Hematopoietic multipotent progenitor cell (in vitro differentiated cells): ENCODE measurements around the gene RNLS. TPM values are rescaled to one million over a fixed set of nuclear protein-coding genes. Genes with fewer than 3 reads are reported as not detected.
A peak's percentile ranks its signal among the peaks of the same experiment; 100 is the strongest.

Source experiments
- DNase-seq, 3 donors: peaks; one replicate each; pipeline ENCODE4 v3.0.0-alpha.2; 2011 to 2015; ENCODE audit warnings: low read depth in 2 of 3, low spot score in 2 of 3
- total RNA-seq: library from RNA; depleted of rRNA; stranded (reverse); fragments of >200 nt; gene quantifications from one replicate; pipeline ENCODE4 v1.2.3, GENCODE V29; 2012

The RNLS gene
- total RNA-seq, 1 donor: 8.6 TPM

DNA sequence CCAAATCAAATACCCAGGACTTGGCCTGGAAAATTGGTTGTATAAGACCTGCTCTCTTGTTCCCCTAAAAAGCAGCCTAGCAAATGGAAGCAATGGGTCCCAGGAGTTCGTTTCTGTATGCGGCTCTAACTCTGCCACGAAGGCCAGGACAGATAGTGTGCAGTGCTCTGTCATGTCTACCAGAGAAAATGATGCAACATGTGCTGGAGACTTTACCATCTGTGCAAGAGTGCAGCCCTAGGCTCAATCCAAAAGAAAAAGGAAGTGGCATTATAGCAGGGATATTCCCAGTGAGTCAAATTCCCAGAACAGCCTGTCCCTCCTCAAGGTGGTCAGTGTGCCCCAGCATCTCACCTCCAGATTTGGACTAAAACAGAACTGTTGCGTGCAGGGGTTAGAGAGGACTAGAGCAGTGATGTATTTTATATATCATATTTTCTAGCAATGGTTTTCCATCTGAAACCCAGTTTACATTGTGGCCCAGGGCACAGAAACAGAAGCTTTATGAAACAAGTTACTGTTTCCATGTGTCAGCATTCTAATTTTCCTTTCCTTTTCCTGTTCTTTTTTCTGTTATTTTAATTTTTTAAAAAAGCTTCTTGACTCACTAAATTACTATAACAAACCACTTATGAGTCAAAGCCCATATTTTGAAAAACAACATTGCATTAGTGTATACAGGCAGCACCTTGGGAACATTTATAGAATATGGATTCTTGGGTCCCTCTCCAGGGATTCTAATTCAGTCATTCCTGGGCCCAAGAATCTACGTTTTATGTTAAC lies 311.2 kb downstream of the RNLS start:
- DNase-seq: no peak

DNA sequence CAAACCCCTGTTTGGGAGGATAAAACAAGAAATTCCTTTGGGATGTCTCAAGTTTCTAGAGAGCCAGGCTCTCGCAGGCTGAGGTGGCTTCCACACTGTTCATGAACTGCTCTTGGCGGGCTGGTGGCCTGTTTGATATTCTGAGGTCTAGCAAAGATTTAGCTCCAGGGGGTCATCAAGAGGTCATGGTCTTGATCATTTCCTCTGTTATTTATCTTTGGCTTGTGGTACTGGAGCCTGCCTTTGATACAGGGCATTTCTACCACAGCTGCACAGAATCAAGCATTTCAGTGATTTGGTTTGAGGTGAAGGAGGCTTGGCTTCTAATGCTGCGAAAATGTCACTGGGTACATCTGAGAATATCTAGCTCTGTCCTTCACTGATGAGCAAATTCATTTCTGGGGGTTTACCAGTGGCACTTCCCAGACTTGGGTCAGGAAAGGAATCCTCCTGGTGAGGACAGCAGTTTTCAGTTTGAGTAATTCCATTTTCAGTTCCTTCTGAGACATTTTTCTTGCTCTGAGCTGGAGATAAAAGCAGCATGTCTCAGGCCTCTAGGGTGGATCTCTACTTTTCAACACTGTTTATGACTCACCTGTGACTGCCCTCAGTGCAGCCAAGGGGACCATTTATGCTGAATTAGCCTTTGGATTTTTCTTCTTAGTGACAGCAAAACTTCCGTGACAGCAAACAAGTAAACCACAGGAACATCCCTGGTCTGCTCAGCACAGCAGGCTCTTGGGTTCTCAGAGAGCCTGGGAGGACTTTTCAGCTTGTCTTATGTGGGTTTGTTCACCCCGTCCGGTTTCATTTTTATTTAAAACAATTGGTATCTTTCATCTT lies 312.0 kb downstream of the RNLS start:
- peak in 1 of 3 donors; percentile 44 for DNase-seq

DNA sequence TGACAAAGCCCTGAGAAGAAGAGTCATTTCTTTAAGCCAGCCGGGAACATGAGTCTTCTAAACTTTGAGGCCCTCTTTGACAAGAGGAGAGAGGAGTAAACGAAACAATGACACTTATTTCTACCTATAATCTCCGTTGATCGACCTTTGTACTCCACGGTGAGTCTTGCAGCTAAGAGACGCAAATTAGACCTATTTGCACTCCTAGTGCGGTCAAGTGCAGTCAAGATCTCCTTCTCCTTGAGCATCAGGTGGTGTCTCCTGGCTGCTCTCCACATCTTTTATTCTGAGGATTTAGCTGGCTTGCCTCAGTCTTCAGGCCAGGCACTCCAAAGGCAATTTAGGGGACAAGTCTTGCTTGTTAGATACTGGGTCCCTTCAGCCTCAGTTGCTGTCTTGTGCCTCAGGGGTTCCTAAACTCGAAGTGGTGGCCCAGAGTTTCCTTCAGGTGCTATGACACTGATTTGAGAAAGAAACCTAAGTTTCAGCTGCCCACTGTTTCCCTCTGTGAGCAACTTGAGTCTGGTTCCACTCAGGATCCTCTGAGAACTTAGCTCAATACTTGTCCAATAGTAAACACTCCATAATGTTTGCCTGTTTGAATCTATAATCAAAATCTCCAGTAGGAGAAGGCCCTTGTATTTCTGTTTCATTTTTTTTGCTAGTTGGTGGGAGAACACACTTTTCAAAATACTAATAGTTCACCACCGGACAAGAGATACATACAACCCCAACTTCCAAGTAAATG lies 312.9 kb downstream of the RNLS start:
- no peak for DNase-seq

DNA sequence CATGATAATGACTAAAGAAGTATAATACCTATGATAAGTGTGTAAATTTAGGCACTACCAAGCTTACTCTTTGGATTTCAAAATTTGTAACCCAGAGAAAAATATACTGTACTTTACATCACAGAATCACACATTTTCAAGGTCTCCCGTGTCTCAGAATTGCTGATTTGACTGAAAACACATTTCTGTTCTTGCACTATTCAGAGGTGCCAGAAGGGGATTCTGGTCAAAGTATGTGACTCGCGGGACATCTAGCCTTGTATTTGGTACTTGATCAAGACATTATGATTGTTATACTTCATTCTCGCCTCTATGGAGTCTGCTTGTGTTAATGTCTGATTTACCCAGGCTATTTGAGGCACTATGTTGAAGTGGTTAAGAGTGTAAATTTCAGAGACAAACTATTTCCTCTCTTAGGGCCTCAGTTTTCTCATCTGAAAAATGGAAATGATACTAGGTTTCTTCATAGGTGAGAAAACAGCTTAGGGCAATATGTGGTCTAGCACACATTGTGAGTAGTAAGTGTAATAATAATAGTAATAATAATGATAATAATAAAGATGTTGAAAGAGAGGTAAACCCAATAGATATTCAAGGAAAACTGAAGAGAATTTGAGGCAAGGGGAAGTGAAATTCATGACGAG lies 320.4 kb downstream of the RNLS start:
- DNase-seq: no peak

DNA sequence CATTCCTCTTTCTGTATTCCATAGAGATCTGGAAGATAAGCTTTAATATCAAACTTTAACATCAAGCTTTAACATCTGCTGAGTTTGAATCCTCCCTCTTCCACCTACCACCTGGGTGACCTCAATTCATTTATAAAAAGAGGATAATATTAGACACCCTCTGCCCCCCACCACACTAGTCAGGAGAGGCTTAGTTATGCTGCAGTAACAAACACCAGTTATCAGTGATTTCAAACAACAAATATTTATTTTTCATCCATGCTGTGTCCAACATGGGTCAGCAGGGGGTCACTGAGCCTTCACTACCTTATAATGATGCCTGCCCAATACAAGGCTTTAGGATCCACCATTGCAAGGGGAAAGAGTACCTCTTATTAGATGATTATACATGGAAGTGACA lies 322.0 kb downstream of the RNLS start:
- no peak for DNase-seq

DNA sequence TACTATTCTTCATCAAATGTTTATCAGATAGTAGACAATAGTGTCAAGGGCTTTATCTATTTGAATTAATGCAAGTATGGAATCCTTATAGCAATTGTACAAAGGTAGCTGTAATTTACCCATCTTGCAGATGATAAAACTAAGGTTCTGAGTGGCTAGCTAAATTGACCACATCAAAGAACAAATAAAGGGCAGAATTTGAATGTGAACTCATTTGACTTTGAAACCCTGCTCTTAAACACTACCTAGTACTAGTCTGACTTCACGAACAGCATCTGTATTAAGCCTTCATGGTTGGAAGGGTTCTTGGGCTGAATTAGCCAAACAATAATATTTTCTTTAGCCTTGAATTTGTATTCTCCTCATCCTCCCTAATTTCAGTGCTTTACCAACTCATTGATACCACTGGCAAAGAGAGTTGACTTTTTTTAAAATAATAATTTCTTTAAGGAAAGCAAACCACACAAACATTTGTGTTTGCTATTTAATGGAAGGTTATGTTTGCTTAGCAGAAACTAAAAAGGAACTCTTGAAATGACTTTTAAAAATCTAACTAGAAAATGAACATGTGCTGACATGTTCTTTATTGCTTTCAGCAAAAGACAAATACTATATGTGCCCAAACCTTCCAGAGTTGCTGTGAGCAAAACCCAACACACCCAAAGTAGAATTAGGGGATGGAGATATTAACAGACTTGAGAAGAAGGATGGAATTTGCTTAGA lies 322.6 kb downstream of the RNLS start:
- no peak for DNase-seq

DNA sequence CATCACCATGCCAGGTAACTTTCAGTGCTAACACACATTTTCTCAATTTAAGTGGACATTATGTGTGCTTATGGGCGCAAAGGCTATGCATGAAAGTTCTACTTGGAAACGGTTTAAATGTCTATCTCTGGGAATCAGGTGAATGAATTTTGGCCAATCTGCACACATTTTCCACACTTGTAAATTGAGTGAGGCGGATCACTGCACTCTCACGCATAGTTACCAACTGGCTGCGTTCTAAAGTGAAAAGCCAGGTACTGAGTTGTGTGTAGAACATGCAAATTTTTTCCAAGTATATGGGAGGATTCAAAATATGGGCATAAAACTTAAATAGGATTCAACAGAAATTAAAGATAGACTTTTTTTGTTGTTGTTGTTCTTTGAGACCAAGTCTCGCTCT lies 323.7 kb downstream of the RNLS start:
- no peak for DNase-seq

DNA sequence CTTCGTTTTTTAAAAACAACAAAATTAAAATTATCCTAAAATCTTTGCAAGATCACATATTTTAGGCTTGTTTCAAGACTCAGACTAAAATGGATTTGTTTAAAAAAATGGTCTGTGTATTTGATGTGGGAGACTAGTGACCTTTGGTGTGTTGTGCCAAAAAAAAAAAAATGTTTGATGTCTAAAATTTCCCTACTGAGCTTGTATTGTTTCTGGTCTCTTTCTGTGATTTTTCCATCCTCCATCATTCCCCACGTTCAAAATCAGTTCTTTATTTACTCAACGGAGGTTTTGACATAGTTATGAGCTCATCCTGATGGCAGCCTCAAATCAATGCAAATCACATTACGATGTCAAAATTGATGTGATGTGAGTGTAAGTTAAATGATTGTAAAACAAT lies 326.2 kb downstream of the RNLS start:
- DNase-seq: no peak

DNA sequence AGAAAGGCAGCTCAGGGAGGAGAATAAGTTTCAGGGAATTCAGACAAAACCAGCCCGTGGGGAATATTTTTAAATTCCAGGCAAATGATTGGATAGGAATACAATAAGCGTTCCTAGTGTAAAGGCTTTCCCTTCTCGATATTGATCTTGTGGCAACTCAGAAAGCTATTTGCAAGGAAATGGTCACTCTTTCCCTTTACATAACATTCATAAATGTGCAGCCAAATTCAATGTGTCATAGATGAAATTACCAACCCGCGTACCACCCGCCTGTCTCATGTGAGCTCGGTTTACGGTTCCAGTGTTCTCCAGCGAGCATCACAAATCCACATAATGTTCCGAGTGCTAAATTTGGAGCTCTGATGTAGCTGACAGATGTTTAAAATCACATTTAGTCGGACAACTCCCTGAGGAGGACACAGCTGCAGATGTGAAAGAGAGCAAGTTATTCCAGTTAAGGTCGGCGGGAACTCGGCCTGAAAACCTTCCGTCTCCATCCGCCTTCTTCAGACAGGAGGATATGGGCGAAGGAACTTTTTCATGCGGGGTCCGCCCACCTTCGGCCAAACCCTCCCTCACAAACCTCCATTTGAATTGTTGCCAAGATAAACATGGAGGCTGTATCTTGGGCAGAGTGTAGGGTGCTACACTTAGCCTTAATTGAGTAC lies 327.0 kb downstream of the RNLS start:
- no peak for DNase-seq

DNA sequence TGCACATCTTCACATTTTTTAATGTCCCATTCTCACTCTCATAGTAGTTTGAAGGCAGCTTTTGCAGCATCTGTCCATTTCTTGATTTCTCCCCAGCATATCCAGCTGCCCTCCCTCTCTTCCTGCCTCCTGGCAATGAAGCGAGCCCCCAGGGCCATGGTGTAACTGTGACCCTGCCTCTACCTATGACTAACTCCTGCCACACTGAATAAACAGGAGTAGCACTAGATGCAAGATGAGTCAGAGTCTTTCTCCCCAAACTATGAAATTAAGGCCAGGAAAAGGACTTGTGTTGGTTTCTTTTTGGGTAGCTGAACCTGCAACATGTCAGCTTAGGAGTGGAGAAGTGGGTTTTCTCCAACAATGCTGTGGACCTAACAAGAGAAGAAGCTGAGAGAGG lies 329.0 kb downstream of the RNLS start:
- no peak for DNase-seq

DNA sequence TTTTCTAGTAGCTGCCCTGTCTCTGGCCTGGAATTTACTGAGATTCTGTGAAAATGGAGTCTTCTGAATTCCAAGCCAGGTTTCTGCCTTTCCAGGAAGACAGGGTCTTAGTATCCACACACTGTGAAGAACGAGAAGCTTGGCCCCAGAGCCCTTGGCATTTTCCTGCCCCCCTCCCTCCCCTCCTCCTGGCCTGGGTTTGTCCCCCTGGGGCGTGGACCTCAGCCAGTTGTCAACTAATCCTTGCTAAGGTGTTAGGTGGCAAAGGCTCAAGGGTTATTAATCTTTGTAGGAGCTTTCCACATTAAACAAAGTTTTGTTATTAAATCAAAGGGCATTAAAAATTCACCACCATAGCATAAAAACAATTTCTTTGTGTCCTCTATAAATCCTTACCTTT lies 329.5 kb downstream of the RNLS start:
- no peak for DNase-seq

DNA sequence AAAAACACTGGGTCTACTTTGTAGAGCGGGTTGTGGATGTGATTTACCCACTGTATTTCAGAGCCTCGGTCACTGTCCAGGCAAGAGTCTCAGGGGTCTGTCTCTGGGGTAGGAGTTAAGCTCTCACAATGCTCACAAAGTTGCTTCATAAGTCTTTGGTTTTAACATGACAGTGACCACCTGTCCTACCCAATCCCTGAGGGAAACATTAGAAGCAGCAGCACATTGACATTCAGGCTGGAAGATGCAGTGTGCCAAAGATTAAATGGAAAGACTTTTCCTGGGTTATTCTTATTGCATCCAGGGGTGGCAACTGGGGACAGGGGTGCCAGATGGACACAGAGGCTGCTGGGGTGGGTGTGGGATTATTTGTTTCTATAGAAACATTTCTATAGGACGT lies 330.0 kb downstream of the RNLS start:
- no peak for DNase-seq

DNA sequence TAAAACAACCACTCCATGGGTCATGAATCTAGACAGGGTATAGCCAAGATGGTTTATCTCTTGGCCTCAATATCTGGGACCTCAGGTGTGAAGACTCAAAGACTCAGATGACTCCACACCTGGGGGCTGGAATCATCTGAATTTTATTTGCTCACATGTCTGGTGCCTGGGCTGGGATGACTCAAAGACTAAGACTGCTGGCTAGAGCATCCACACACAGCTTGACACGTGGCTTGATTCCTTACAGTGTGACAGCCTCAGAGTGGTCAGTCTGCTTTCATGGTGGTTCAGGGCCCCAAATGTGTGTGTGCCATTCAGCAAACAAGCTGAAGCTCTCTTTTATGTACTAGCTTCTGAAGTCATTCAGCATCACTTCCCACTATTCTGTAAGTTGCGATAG lies 333.7 kb downstream of the RNLS start:
- no peak for DNase-seq

DNA sequence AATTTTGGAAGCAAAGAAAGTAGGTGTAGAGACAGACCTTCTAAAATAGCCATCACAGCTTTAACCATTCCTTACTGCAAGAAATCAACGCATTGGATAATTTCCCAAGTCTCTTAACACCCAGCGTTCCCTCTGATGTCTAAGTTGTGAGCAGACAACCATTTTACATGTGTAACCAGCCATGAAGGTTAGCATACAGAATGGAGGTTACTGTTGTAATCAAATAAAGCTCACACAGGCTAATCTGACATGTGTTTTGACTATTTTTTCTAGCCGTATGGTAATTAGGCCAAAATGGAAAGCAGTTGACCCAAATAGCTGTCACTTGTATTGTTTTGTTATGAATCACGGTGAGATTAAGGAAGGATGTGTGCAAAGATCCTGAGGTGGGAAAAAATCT lies 336.4 kb downstream of the RNLS start:
- DNase-seq: no peak

DNA sequence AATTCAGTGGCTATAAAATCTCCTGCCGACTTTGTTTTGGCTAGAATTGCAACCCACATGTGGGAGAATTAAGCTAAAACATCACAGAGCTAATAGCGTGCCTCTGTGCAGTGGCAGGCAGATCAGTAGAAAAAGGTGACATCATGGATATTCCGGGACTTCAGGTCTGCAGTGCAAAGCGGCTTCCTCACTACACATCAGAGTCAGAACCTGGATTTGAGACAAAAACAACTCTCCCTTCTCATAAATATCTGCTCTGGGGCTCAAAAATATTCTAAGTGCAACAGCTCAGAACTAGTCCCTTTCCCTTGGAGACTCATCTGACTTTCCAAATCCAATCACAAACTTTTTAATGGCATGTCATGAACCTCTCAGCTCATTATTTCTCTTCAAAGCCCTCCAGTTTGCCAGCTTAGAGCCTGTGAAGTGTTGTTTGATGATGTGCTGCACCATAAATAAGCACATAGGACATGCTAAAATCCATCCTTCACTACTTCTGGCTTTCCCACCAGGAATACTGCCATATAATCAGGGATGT lies 337.1 kb downstream of the RNLS start:
- DNase-seq: no peak

DNA sequence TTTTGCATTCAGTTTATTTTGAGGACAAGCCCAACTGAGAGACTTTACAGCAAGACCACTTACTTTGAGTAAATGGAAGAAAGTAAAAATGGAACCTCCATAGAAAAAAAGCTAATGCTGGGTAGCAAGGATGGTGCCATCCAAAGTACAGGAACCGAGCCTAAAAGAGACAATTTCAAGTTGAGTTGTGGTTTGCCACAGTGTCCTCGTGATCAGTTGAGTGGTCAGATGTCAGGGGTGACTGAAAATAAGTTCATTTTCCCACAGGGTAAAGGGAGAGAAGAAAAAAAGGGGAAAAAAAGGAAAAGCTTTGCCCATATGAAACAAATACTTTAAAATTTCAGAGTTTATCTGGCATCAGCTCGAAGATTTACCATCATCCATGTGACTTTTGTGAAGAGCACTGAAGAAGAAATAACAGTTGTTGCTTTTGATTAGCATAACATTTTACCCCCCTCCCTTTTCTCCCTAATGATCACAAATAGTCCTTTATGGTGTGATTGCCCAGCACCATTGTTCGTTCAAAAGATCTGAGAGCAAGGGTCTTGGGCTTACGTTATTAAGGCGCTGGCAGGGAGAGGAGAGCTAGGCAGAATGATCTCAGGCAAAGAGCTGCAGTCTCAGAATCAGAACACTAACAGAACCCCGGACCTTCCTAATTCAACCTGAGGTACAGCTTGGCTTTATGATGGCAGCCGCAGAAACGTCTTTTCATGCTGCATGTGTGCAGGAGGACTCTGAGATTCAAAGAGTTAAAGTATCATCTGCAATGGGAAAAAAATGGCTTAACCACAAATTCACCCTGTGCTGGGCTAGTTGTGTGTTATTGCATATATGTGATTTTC lies 338.1 kb downstream of the RNLS start:
- no peak for DNase-seq

DNA sequence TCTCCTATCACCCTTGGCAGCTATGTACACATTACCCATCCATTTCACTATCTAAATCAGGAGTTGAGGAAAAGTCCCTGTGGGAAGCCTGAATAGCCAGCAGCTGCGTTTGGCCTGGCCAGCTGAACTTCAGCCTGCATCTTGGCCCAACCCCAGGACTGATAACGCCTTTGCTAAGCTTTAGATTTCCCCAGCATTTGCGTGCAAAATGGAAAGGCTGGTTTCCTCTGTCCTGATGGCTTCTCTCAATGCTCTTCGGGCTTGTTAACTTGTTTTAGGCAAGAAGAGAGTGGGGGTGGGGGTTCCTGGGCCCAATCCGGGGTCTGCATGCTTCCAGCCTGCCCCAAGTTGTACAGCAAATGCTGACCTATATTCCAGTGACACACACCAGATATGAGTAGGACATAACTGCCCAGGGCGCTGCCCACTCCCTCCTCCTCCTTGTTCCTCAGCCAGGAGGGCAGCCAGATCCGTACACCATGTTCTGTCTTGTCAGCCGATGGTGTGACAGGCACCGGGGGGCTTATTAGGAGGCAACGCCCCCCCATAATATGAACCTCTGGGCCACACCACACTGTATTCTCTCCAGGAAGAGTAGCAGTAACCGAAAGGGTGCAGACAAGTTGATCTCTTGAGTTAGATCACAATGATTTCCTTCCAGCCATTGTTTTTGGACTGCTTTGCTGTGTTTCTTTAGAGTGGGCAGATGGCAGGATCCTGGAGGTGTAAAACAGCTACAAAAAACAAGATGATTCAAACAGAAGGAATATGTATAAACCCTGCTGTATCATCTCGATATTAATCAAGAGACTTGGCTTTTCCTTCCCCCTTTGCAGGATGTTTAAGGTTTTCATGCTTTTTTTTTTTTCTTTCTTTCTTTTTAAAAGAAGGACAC lies 339.0 kb downstream of the RNLS start:
- DNase-seq: no peak
